GM19324 (cell line): ENCODE data around the gene C9.
"Not testable (repeated sequence)": the region's sequence is repeated elsewhere in the genome, so short reads cannot be mapped to it uniquely, and the experiment has no call there.

Experiments
- ATAC-seq: cut with Tn5 transposase; IDR thresholded peaks from one replicate; pipeline ENCODE4 v1.9.1; 2021; ENCODE audit warnings: mild to moderate bottlenecking, moderate library complexity; ENCODE audit not compliant: unreplicated experiment, low FRiP score

Gene C9

DNA sequence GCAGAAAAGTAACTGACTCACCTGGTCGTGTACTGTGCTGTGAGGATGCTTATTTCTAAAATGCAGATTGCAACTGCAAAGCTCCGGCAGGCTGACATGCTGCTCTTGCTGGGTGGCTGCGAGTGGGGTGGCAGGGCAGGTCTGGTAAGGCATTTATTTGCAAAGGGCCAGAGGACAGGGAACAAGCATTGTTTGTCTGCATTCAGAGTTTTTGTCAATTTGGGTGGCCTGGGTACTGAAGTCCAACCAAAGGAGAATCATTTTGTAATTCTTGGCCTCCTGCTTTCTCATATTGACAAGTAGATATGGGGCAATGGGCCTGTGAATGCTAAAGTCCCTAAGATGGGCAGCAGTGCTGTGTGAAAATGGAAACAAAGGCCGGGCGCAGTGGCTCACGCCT lies at the start of gene C9:
C9 (minus strand) TSS at position 129 of the 400 bp plus-strand sequence; CDS start at position 98, 31 bp downstream.
- no peak for ATAC-seq

DNA sequence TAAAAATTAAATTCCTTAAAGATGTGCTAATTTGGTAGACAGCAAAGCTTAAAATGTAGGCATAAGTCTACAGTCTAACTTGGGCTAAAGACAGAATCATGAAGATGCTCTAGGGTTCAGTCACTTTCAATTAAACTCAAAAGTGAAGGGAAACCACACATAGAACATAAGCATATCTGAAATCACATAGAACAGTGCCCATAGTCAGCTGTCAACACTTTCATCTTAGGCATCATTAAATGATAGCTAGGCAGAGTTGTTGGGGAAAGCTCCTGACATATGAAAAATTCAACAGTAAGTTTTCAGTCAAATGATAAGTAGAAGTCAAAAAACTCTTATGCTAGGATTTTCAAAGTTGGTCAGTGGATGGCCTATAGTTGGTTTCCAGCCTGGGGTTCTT lies 49.5 kb upstream of the C9 start:
- no peak for ATAC-seq

GRCh38 chr5:39412721-39413394 lies 48.6 kb upstream of the C9 start:
- ATAC-seq = no peak

- no peak for ATAC-seq
These were observed 47.7 kb upstream of the C9 start for GRCh38 chr5:39411985-39412384.

DNA sequence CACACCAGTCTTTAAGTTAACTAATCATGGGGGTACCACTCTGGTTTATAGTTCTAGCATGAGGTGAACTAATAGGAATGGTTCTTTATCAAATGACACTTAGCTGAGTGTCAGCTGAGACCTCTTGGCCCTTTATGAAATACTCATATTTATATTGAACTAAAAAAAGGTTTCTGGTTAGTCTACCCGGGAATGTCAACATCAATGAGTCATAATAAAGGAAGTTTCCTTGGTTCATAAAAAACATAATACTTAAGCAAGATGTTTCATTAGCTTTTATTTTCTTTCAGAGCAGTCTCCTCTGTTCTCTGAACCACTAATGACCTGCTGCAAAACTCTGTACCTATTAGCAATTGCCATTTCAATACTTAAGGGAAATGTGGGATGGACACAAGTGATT lies 46.8 kb upstream of the C9 start:
- no peak for ATAC-seq

DNA sequence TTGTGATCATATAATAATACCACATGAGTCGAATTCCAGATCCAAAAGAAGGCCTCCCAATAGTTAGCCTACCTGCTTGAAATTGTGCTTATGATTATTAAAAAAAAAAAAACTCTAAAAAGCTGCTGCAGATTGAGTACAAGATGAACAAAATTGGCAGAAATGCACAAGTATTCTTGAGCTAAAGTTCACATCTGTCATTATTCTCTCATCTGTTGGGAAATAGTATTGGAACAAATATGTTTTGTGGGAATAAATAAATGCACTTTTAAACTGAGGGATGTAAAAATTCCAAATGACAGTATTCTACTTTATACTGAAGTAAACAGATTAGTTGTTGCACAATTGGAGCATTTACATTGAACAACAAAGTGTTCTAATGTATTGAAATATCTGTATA lies 44.7 kb upstream of the C9 start:
- ATAC-seq = no peak

GRCh38 chr5:39405083-39405843 lies 41.0 kb upstream of the C9 start:
- ATAC-seq = no peak

- ATAC-seq = not testable (repeated sequence)
These were observed 39.5 kb upstream of the C9 start for GRCh38 chr5:39403761-39404160.

DNA sequence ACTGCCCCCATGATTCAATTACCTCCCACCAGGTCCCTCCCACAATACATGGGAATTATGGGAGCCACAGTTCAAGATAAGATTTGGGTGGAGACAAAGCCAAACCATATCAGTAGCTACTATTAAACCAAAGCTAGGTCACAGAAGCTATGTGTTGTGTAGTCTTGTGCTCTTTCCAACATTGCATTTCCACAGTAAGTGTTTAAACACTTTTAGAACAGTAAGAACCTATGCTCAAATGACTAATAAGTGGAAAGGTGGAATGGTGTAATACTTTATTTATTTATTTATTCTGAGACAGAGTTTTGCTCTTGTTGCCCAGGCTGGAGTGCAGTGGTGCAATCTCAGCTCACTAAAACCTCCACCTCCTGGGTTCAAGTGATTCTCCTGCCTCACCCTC lies 37.8 kb upstream of the C9 start:
- not testable (repeated sequence) for ATAC-seq

GRCh38 chr5:39400713-39401578 lies 36.7 kb upstream of the C9 start:
- ATAC-seq = no peak

DNA sequence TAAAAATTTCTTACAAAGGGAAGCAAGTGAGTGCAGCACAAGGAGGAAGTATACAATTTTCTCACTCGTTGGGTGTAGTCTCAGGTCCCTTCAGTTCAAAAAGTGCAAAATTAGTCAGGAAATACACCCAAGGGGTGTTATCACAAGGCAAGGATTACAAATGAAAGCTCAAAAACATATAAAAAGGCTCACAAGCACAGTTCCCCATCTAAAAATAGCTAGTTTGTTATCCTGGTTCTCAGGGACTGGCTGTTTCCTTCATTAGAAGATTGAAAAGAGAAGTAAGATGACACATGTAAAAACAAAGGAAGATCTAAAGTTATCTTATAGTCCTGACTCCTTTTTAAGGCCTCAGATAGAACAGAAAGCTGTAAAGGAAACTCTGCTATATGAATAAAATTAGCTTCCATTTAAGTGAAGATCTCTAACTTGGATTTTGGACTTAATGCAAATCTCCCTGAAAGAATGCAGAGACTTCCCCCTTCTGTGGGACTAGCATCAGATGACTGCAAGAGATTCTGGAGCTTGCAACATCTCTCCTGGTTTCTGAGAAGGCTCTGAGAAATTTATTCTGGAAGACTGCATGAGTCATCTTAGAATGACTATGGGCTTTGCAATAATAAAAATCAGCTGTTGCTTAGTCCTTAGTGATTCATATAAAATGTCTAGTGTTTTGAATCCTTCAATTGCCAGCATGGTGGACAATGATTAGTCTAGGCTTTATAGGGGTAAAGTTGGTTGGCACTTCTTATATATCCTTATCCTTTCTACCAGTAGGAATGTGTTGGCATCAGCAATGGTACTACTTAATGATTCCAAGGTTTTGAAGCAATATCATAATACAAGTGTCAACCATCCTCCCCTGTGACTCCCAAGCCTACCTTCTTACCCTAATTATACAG lies 35.1 kb upstream of the C9 start:
- ATAC-seq = no peak

- ATAC-seq = no peak
These were observed 32.5 kb upstream of the C9 start for GRCh38 chr5:39396843-39397242.

DNA sequence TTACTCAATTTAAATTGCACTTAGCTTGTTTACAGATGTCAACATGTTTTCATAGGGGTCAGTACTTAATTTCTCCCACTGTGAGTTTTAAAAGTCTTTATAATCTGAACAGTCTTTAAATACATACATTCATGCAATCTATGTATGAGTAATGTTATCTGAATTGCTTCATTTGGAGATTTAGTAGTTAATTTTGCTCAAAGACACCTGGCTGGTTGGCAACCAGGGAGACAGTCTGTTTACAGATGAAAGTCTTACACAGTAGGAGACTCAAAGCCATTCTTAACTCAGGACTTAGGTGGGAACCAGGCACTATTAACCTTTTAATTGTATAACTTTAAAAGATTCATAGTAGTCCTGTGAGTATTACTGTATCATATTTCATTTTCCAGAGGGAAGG lies 31.2 kb upstream of the C9 start:
- ATAC-seq = no peak

DNA sequence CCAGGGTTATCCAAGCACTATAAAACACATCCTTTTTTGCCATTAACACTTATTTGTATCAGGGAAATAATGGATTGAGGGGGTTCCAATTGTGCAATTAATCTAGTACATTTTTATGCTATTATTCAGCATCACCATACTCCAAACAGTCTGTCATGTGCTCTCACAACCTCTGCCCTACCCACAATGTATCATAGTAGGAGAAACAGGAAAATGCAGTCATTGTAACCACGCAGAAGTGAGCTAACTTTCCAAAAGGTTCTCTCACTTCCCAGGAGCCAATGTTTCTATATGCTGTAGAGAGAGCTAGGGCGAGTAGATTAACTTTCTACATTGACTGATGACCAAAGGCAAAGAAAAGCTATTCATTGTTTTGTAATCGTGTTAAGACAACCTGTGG lies 30.7 kb upstream of the C9 start:
- no peak for ATAC-seq

DNA sequence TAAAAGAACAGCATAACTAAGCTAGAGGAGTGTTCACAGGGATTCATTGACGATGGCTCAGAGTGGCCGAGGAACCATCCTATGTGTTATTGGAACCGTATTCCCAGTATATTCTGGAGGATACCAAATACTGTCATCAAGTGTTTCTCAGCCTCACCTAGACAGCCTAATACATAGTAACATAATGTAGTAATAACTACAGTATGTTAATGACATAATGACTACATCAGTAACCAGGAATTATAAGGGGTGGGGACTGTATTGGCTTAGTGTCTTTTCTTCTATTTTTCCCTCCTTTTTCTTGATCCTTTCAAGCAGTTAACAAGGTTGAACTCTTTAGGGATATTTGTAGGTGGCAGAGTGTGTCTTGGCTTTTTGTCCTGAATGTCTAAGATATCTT lies 26.6 kb upstream of the C9 start:
- no peak for ATAC-seq

DNA sequence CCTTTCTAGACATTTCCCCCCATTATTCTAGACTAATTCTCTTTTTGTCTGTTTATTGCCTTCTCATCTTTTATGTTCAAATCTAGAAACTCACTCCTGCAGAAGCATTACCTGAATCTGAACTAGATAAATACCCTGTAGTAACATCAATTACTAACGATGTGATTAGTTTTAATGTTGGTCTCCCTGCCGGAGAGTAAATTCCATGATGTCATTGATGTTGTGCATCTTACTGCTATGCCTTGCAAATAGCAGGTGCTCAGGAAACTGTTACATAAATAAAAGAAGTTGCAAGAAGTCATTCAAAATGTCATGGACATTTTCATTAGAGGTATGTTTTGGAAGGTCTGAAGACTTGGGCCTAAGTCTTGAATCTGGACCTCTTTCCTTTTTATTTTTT lies 23.0 kb upstream of the C9 start:
- ATAC-seq = no peak

GRCh38 chr5:39384271-39384670 lies 20.0 kb upstream of the C9 start:
- no peak for ATAC-seq

GRCh38 chr5:39381376-39381775 lies 17.1 kb upstream of the C9 start:
- no peak for ATAC-seq

DNA sequence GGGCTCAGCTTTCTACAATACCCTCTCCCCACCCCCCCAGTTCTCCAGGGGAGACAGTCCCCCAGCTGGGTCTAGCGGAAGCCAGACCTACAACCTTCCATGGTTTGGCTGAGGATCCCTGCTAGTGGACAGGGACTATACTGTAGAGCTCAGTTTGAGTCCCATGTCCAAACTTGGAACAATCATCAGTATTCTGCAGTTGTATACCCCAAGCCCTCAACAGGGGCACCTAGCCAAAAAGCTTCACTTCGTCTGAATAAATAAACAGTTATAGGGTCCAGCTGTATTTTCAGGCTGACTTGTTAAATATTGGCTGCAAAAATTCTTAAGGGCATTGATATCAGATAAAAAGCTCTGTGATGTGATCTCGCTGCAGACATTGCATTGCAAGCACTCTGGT lies 15.4 kb upstream of the C9 start:
- ATAC-seq = no peak

GRCh38 chr5:39377613-39378012 lies 13.3 kb upstream of the C9 start:
- ATAC-seq = no peak
